HG03060 (cell line): ENCODE data around the gene MAD1L1.
A peak's percentile ranks its signal among the peaks of the same experiment; 100 is the strongest.
"Not testable (repeated sequence)": the region's sequence is repeated elsewhere in the genome, so short reads cannot be mapped to it uniquely, and the experiment has no call there.

Experiments
- ATAC-seq: cut with Tn5 transposase; IDR thresholded peaks from one replicate; pipeline ENCODE4 v1.9.1; 2021; ENCODE audit warnings: low read depth, moderate number of reproducible peaks; ENCODE audit not compliant: unreplicated experiment

The MAD1L1 gene

GRCh38 chr7:2232766-2233520, at the start of gene MAD1L1:
MAD1L1 (minus strand) TSS chr7:2232945; CDS start chr7:2230133, 2,812 bp downstream.
- ATAC-seq = peak; percentile 52

GRCh38 chr7:2282185-2282751, 49.5 kb upstream of the MAD1L1 start:
- ATAC-seq = no peak

GRCh38 chr7:2281541-2281940, 48.8 kb upstream of the MAD1L1 start:
- ATAC-seq = no peak

- no peak for ATAC-seq
These were observed 47.7 kb upstream of the MAD1L1 start for GRCh38 chr7:2280424-2280823.

- no peak for ATAC-seq
These were observed 47.2 kb upstream of the MAD1L1 start for GRCh38 chr7:2279896-2280295.

- no peak for ATAC-seq
These were observed 45.3 kb upstream of the MAD1L1 start for GRCh38 chr7:2278026-2278425.

- no peak for ATAC-seq
These were observed 43.4 kb upstream of the MAD1L1 start for GRCh38 chr7:2276107-2276506.

- no peak for ATAC-seq
These were observed 42.4 kb upstream of the MAD1L1 start for GRCh38 chr7:2275101-2275500.

GRCh38 chr7:2274666-2275065, 41.9 kb upstream of the MAD1L1 start:
- no peak for ATAC-seq

GRCh38 chr7:2273866-2274265, 41.1 kb upstream of the MAD1L1 start:
- ATAC-seq = no peak

GRCh38 chr7:2272031-2272430, 39.3 kb upstream of the MAD1L1 start:
- no peak for ATAC-seq

GRCh38 chr7:2271273-2272026, 38.7 kb upstream of the MAD1L1 start:
- ATAC-seq = no peak

- no peak for ATAC-seq
These were observed 37.8 kb upstream of the MAD1L1 start for GRCh38 chr7:2270495-2270894.

GRCh38 chr7:2269991-2270460, 37.3 kb upstream of the MAD1L1 start:
- no peak for ATAC-seq

GRCh38 chr7:2269089-2269990, 36.6 kb upstream of the MAD1L1 start:
- ATAC-seq = not testable (repeated sequence)

GRCh38 chr7:2266911-2267310, 34.2 kb upstream of the MAD1L1 start:
- ATAC-seq = no peak

- no peak for ATAC-seq
These were observed 31.4 kb upstream of the MAD1L1 start for GRCh38 chr7:2264158-2264557.

GRCh38 chr7:2263176-2263575, 30.4 kb upstream of the MAD1L1 start:
- no peak for ATAC-seq

- no peak for ATAC-seq
These were observed 28.9 kb upstream of the MAD1L1 start for GRCh38 chr7:2261611-2262010.

- no peak for ATAC-seq
These were observed 28.1 kb upstream of the MAD1L1 start for GRCh38 chr7:2260820-2261219.
